Loucy (cell line): ENCODE measurements around the gene SRSF3.

ENCODE experiments used
- H2AFZ ChIP-seq: fragments of 200-600 bp; sonication (generic); 2 replicates; pipeline ENCODE4 v1.6.0; 2016; ENCODE audit warnings: antibody characterized with exemption, mild to moderate bottlenecking, low read length, moderate library complexity
- H3F3A ChIP-seq: fragments of 200-600 bp; 2 replicates; pipeline ENCODE4 v1.6.0; 2016; ENCODE audit warnings: antibody characterized with exemption, low read depth, mild to moderate bottlenecking
- H3K27me3 ChIP-seq: fragments of 200-600 bp; sonication (generic); 2 replicates; pipeline ENCODE4 v1.6.1; 2014; ENCODE audit warnings: low read length, mild to moderate bottlenecking; ENCODE audit not compliant: insufficient read depth, poor library complexity, severe bottlenecking
- H3K36me3 ChIP-seq: fragments of 200-600 bp; sonication (generic); 2 replicates; pipeline ENCODE4 v1.6.1; 2016; ENCODE audit warnings: low read length; ENCODE audit not compliant: insufficient read depth
- H3K4me1 ChIP-seq: fragments of 200-600 bp; sonication (generic); 2 replicates; pipeline ENCODE4 v1.5.1; 2014; ENCODE audit warnings: low read length, mild to moderate bottlenecking; ENCODE audit not compliant: insufficient read depth, poor library complexity, severe bottlenecking
- H3K4me2 ChIP-seq: fragments of 200-600 bp; sonication (generic); 2 replicates; pipeline ENCODE4 v1.6.0; 2014; ENCODE audit warnings: antibody characterized with exemption, low read length, low read depth, mild to moderate bottlenecking; ENCODE audit not compliant: poor library complexity, severe bottlenecking
- H3K4me3 ChIP-seq: fragments of 200-600 bp; sonication (generic); 2 replicates; pipeline ENCODE4 v1.5.1; 2014; ENCODE audit warnings: low read length, mild to moderate bottlenecking, mixed read lengths; ENCODE audit not compliant: poor library complexity, severe bottlenecking
- H3K79me2 ChIP-seq: fragments of 200-600 bp; sonication (generic); 2 replicates; pipeline ENCODE4 v1.6.1; 2014; ENCODE audit warnings: low read length; ENCODE audit not compliant: insufficient read depth
- H3K9ac ChIP-seq: fragments of 200-600 bp; sonication (generic); 2 replicates; pipeline ENCODE4 v1.6.0; 2014; ENCODE audit warnings: mild to moderate bottlenecking, low read depth, low read length, moderate library complexity; ENCODE audit not compliant: poor library complexity, severe bottlenecking
- H3K9me2 ChIP-seq: fragments of 200-600 bp; sonication (generic); replicated peaks from 2 replicates; pipeline ENCODE4 v1.6.1; 2016; ENCODE audit warnings: low read depth, low read length, mixed read lengths
- H3K9me3 ChIP-seq: fragments of 200-600 bp; sonication (generic); 2 replicates; pipeline ENCODE4 v1.6.1; 2014; ENCODE audit warnings: mild to moderate bottlenecking, antibody characterized with exemption, low read length, low read depth; ENCODE audit not compliant: insufficient read depth
- H4K20me1 ChIP-seq: fragments of 200-600 bp; sonication (generic); 2 replicates; pipeline ENCODE4 v1.6.0; 2014; ENCODE audit warnings: antibody characterized with exemption, low read length, mild to moderate bottlenecking; ENCODE audit not compliant: insufficient read depth, poor library complexity, severe bottlenecking
- EZH2phosphoT487 ChIP-seq: fragments of 200-600 bp; IDR thresholded peaks from 2 replicates; pipeline ENCODE4 v1.6.1; 2018; ENCODE audit warnings: antibody characterized with exemption, mild to moderate bottlenecking, moderate library complexity, borderline replicate concordance
- TF ChIP-seq, protein P1 (sequence below): fragments of 200-600 bp; sonication (generic); conservative IDR thresholded peaks from 2 replicates; pipeline ENCODE4 v1.5.1; 2014; ENCODE audit warnings: mild to moderate bottlenecking, antibody characterized with exemption, low read length

The SRSF3 gene

DNA sequence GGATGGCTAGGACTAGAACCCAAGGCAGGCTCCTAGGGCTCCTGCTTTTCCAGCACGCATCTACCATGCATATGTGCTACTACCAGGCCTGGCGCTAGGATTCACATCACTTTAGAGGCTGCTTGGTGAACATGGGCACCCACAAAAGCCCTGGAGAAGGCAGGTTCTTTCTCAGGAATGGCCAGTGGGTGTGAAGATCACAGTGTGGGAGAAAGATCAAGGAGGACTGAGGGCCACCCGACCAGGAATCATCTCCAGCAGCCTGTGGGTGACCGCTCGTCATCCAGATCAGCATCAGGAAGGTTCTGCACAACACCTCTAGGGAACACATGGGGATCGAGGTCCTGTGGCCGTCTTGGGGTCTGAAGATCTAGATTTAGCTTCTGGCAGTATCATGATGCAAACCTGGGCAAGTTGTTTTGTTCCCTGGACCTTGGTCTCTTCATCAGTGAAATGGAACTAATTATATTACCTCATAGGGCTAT lies 27.3 kb downstream of the SRSF3 start:
- no peaks in the 10 kb centered on the region for H3K9me3 ChIP-seq

DNA sequence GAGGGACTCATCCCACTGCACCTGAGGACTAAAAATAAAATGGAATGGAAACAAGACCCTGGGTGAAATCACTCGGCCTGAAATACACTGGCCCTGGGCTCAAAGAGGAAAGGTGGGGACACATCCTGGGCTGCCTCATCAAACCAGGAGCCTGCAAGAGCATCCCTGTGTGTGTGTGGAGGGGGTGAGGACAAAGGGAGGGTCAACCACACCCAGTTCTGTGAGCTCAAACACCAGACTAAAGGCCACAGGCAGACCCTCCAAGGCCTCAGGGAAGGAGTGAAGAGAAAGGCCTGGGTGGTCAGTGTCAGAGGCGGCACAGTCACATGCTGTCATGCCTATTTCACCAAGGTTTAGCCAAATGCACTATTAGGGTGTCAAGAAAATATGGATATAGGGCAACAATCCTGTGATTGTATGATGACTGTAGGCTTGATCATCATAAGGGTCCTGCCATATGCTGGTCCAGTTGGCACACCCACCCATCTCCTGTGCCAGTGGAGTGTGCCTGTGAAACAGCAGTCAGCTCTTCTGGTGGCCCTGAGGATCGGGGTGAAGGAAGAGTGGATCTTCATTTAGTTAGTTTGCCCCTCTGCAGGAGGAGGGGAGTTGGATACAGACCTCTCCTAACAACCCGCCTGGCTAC lies 28.9 kb downstream of the SRSF3 start:
- Histone ChIP-seq H3K27me3 (no peaks in the 10 kb centered on the region), H3F3A (no peaks in the 10 kb centered on the region), H3K4me2 (peak overlapping the region; percentile 57), H3K9me2 (no peaks in the 10 kb centered on the region), H3K9me3 (no peaks in the 10 kb centered on the region), H3K4me3 (no peak overlapping the region), H3K9ac (no peak overlapping the region), H4K20me1 (no peaks in the 10 kb centered on the region), H3K4me1 (peaks cover 27% of the 10 kb centered on the region), H3K36me3 (no peaks in the 10 kb centered on the region), H3K79me2 (no peaks in the 10 kb centered on the region), H2AFZ (no peak overlapping the region)
- no peak for TF ChIP-seq EZH2phosphoT487
- TF ChIP-seq, protein P1, sequence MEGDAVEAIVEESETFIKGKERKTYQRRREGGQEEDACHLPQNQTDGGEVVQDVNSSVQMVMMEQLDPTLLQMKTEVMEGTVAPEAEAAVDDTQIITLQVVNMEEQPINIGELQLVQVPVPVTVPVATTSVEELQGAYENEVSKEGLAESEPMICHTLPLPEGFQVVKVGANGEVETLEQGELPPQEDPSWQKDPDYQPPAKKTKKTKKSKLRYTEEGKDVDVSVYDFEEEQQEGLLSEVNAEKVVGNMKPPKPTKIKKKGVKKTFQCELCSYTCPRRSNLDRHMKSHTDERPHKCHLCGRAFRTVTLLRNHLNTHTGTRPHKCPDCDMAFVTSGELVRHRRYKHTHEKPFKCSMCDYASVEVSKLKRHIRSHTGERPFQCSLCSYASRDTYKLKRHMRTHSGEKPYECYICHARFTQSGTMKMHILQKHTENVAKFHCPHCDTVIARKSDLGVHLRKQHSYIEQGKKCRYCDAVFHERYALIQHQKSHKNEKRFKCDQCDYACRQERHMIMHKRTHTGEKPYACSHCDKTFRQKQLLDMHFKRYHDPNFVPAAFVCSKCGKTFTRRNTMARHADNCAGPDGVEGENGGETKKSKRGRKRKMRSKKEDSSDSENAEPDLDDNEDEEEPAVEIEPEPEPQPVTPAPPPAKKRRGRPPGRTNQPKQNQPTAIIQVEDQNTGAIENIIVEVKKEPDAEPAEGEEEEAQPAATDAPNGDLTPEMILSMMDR, result no peak

More for the DNA sequence above, 27.3 kb downstream of the SRSF3 start:
- H4K20me1 ChIP-seq, result no peaks in the 10 kb centered on the region
- H3K9me2 ChIP-seq, result no peaks in the 10 kb centered on the region
- H3K9ac ChIP-seq, result no peak overlapping the region
- H3K36me3 ChIP-seq, result no peaks in the 10 kb centered on the region
- H3K4me3 ChIP-seq, result no peak overlapping the region
- no peak overlapping the region for H3K4me2 ChIP-seq
- H3K27me3 ChIP-seq, result no peaks in the 10 kb centered on the region
- no peaks in the 10 kb centered on the region for H3K79me2 ChIP-seq
- no peak overlapping the region for H2AFZ ChIP-seq
- H3F3A ChIP-seq, result no peaks in the 10 kb centered on the region
- peaks cover 27% of the 10 kb centered on the region for H3K4me1 ChIP-seq
- no peak for TF ChIP-seq EZH2phosphoT487
- TF ChIP-seq, protein P1, result no peak

DNA sequence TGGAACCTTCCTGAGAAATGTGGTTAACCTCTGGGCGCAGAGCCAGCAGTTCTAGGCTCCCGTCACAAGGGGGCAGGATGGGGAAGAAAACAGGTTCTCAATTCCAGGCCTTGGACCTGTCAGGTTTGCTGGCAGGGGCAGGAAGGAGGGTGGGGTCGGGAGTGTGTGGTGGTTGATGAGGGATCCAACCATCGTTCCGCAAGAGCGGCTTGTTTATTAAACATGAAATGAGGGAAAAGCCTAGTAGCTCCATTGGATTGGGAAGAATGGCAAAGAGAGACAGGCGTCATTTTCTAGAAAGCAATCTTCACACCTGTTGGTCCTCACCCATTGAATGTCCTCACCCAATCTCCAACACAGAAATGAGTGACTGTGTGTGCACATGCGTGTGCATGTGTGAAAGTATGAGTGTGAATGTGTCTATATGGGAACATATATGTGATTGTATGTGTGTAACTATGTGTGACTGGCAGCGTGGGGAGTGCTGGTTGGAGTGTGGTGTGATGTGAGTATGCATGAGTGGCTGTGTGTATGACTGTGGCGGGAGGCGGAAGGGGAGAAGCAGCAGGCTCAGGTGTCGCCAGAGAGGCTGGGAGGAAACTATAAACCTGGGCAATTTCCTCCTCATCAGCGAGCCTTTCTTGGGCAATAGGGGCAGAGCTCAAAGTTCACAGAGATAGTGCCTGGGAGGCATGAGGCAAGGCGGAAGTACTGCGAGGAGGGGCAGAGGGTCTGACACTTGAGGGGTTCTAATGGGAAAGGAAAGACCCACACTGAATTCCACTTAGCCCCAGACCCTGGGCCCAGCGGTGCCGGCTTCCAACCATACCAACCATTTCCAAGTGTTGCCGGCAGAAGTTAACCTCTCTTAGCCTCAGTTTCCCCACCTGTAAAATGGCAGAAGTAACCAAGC lies 29.6 kb downstream of the SRSF3 start:
- peak overlapping the region; percentile 13 for H3K4me3 ChIP-seq
- peak overlapping the region; percentile 57 for H3K4me2 ChIP-seq
- H4K20me1 ChIP-seq, result no peaks in the 10 kb centered on the region
- TF ChIP-seq EZH2phosphoT487, result no peak
- TF ChIP-seq, protein P1, result peak; percentile 96
- no peak overlapping the region for H3K9ac ChIP-seq
- no peaks in the 10 kb centered on the region for H3F3A ChIP-seq
- no peaks in the 10 kb centered on the region for H3K9me3 ChIP-seq
- no peaks in the 10 kb centered on the region for H3K79me2 ChIP-seq
- H3K4me1 ChIP-seq, result peaks cover 27% of the 10 kb centered on the region
- H3K36me3 ChIP-seq, result no peaks in the 10 kb centered on the region
- H3K9me2 ChIP-seq, result no peaks in the 10 kb centered on the region
- H2AFZ ChIP-seq, result no peak overlapping the region
- H3K27me3 ChIP-seq, result no peaks in the 10 kb centered on the region
